HL-60 (cell line): ENCODE measurements around the gene ZNF92.

Experiments used
- GABPA ChIP-seq: IDR thresholded peaks from 2 replicates; pipeline ENCODE4 v1.6.1; 2012; ENCODE audit warnings: low read depth
- POLR2AphosphoS5 ChIP-seq: IDR thresholded peaks from 2 replicates; pipeline ENCODE4 v1.6.1; 2012; ENCODE audit warnings: low read depth
- SPI1 ChIP-seq: IDR thresholded peaks from 2 replicates; pipeline ENCODE4 v1.6.1; 2012; ENCODE audit warnings: low read depth, mild to moderate bottlenecking, borderline replicate concordance
- TF ChIP-seq, protein P1 (sequence below): IDR thresholded peaks from one replicate; pipeline ENCODE4 v1.5.1; 2011; ENCODE audit warnings: low read length, control low read depth, inconsistent platforms; ENCODE audit not compliant: insufficient read depth
- TF ChIP-seq, protein P2 (sequence below): IDR thresholded peaks from 2 replicates; pipeline ENCODE4 v1.6.1; 2012; ENCODE audit warnings: low read depth; ENCODE audit not compliant: insufficient replicate concordance

DNA sequence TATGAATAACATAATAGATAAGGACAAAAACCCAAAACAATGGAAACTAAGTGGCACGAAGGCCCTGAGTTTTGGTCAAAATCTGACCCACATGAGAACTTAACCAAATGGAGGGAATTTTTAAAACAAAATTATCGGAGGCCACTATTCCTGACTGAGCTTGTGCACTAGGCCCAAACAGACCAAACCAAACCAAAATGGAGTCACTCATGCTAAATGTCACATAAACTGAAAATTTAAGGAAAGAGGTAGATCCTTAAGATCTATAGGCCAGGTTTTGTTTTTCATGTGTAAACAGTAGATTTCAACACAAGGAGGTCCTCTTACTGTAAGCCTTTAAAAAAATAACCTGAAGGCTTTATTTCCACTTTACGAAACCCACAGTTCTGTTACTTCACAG lies 3.8 kb upstream of the ZNF92 start:
- TF ChIP-seq GABPA: no peak
- TF ChIP-seq, protein P1, sequence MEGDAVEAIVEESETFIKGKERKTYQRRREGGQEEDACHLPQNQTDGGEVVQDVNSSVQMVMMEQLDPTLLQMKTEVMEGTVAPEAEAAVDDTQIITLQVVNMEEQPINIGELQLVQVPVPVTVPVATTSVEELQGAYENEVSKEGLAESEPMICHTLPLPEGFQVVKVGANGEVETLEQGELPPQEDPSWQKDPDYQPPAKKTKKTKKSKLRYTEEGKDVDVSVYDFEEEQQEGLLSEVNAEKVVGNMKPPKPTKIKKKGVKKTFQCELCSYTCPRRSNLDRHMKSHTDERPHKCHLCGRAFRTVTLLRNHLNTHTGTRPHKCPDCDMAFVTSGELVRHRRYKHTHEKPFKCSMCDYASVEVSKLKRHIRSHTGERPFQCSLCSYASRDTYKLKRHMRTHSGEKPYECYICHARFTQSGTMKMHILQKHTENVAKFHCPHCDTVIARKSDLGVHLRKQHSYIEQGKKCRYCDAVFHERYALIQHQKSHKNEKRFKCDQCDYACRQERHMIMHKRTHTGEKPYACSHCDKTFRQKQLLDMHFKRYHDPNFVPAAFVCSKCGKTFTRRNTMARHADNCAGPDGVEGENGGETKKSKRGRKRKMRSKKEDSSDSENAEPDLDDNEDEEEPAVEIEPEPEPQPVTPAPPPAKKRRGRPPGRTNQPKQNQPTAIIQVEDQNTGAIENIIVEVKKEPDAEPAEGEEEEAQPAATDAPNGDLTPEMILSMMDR: no peak
- TF ChIP-seq SPI1: no peak
- TF ChIP-seq, protein P2, sequence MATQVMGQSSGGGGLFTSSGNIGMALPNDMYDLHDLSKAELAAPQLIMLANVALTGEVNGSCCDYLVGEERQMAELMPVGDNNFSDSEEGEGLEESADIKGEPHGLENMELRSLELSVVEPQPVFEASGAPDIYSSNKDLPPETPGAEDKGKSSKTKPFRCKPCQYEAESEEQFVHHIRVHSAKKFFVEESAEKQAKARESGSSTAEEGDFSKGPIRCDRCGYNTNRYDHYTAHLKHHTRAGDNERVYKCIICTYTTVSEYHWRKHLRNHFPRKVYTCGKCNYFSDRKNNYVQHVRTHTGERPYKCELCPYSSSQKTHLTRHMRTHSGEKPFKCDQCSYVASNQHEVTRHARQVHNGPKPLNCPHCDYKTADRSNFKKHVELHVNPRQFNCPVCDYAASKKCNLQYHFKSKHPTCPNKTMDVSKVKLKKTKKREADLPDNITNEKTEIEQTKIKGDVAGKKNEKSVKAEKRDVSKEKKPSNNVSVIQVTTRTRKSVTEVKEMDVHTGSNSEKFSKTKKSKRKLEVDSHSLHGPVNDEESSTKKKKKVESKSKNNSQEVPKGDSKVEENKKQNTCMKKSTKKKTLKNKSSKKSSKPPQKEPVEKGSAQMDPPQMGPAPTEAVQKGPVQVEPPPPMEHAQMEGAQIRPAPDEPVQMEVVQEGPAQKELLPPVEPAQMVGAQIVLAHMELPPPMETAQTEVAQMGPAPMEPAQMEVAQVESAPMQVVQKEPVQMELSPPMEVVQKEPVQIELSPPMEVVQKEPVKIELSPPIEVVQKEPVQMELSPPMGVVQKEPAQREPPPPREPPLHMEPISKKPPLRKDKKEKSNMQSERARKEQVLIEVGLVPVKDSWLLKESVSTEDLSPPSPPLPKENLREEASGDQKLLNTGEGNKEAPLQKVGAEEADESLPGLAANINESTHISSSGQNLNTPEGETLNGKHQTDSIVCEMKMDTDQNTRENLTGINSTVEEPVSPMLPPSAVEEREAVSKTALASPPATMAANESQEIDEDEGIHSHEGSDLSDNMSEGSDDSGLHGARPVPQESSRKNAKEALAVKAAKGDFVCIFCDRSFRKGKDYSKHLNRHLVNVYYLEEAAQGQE: no peak
- TF ChIP-seq POLR2AphosphoS5: no peak
